ENCODE data around the gene HIGD2A.

Gene HIGD2A

DNA sequence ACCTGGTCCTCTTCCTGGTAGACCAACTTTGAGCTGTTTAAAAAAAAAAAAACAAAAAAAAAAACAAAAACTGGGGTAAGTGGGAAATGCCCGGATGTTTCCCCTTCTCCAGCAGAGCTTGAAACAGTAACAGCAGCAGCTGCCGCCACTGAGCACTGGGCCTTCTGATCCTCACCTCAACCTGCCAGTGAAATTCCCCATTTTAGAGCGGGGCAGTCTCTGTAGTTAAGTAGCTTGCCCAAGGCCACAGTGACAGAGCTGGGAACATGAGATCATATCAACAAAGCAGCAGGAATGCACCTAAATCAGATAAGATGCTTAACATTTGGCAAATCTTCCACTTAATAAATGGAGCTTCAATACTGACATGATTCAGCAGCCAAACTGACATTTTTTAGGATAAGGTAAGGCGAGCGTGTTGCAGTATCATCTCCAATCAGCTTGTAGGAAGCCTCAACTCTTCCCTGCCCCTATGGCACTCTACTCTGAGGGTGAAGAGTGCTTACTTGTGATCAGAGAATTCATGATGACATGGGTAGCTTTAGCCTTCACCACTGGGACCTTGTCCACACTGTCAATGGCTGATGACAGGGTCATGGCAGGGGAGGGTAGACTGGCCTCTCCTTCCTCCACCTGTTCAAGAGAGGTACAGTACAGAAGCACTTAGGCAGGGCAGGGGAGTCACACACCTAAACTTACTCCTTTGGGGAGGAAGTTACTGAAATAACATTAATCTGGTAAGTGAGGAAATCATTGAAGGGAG, 36.3 kb upstream of the HIGD2A start:
- H3K4me3 ChIP-seq (ENCODE audit: low read depth, low read length): no peak overlapping the region
- no peak for DNase-seq (ENCODE audit: low read depth)
- TF ChIP-seq, protein P1, sequence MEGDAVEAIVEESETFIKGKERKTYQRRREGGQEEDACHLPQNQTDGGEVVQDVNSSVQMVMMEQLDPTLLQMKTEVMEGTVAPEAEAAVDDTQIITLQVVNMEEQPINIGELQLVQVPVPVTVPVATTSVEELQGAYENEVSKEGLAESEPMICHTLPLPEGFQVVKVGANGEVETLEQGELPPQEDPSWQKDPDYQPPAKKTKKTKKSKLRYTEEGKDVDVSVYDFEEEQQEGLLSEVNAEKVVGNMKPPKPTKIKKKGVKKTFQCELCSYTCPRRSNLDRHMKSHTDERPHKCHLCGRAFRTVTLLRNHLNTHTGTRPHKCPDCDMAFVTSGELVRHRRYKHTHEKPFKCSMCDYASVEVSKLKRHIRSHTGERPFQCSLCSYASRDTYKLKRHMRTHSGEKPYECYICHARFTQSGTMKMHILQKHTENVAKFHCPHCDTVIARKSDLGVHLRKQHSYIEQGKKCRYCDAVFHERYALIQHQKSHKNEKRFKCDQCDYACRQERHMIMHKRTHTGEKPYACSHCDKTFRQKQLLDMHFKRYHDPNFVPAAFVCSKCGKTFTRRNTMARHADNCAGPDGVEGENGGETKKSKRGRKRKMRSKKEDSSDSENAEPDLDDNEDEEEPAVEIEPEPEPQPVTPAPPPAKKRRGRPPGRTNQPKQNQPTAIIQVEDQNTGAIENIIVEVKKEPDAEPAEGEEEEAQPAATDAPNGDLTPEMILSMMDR (IDR thresholded peaks at IDR 0.05; ENCODE audit: low read depth, low read length, missing control alignments): no peak

DNA sequence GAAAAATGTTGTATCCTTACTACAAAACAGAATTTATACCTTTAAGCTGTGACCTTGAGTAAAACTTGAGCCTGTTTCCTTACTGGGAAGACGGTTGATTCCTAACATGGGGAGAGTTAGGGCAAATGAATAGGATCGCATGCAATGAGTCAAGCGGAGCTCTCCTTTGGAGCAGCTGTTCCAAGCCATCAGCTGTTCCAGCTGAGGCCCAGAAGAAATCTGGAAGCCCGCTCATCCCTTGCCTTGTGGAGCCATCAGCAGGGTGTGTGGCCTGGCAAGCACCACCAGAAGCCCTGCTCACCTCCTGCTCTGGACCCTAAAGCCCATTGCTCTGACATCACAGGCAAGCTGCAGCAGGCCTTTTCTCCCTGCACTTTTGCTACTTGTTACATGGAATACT, 35.0 kb upstream of the HIGD2A start:
- H3K4me3 ChIP-seq (ENCODE audit: low read depth, low read length): no peak overlapping the region
- DNase-seq (ENCODE audit: low read depth): no peak
- TF ChIP-seq, protein P1 (IDR thresholded peaks at IDR 0.05; ENCODE audit: low read depth, low read length, missing control alignments): no peak

DNA sequence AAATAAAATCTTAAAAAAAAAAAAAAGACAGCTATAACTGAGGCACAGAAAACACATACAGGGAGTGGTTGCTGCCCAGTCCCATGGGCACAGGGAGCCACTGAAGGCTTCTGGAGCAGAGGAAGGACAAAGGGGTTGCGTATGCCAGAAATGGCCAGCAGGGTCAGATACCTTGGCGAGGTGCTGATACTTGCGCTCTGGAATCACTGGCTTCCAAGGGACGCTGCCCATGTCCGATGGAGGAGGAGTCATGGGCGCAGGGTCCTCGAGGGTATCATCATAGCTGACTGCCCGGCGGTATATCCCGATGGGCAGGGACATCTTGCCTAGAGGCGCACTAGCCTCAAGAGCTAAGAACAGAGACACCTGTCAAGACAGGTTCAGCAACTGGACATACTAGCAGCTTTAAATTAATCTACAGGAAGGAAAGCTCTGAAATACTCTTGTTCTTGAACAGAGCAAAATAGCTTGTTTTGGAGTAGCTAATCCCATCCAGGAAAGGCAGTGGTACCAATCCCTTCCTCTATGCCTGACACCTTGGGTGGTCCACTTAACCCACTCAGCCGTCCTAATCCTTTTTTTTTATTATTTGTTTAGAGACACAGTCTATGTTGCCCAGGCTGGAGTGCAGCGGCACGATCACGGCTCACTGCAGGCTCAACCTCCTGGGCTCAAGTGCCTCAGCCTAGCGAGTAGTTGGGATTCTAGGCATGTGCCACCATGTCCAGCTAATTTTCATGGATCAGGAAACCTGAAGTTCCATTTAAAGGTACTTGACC, 33.0 kb upstream of the HIGD2A start:
- TF ChIP-seq, protein P1 (IDR thresholded peaks at IDR 0.05; ENCODE audit: low read depth, low read length, missing control alignments): no peak
- H3K4me3 ChIP-seq (ENCODE audit: low read depth, low read length): no peak overlapping the region
- no peak for DNase-seq (ENCODE audit: low read depth)

DNA sequence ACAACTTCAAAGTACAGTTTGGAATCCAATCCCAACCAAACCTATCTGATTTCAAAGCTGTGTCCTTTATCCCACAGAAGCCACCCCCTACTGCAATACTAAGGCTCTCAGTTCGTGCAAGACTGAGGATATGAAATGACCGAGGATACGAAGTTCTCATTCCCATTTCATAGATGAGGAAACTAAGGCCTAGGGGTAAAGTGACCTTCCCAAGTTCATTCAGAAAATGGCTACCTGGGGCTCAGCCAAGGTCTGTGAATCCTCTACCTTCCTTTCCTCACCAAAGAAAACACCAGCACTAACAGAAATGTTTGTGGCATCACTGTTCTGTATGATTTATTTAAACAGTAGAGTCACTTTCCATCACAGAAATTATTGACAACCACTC, 32.4 kb upstream of the HIGD2A start:
- no peak for DNase-seq (ENCODE audit: low read depth)
- H3K4me3 ChIP-seq (ENCODE audit: low read depth, low read length): no peak overlapping the region
- TF ChIP-seq, protein P1 (IDR thresholded peaks at IDR 0.05; ENCODE audit: low read depth, low read length, missing control alignments): no peak

DNA sequence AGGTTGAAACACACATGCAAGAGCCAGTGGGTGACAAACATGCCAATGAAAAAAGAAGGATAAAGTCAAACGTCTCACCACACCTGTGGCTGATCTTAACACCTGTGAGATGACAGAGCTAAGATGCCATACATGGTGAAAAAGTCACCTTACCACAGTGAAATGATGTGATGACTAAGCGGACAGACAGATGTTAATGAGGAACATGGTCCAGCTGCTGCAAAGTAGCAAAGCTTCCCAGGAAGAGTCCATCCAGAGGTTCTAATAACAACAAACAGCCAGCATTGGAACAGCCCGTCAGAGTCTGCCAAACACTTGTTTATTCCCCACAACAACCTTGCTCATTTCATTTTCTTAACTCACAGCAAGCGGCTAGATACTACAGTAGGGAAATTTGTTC, 28.9 kb upstream of the HIGD2A start:
- DNase-seq (ENCODE audit: low read depth): no peak
- TF ChIP-seq, protein P1 (IDR thresholded peaks at IDR 0.05; ENCODE audit: low read depth, low read length, missing control alignments): no peak
- no peak overlapping the region for H3K4me3 ChIP-seq (ENCODE audit: low read depth, low read length)

DNA sequence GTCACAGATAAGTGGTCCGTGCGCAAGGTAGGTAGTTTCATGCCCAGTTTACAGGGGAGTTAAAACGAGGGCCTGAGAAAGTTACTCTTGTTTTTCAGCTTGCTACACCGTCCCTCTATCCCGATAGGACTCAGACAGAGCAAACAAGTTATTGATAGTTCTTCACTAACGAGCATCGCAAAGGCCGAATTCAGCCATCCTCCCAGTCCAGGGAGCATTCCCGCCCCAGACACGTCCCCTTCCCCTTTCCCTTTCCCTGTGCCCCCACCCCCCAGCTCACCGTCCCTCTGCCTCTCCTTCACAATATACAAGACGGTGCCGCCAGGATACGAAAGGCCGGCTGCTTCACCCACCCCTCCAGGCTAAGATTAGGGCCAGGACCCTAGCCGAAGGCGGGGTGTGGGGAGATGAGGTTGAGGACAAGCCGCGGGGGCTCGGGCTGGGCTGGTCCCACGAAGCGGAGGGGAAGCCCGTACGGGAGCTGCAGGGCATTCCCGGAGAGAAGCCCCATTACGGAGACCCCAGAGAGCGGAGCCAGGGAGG, 27.6 kb upstream of the HIGD2A start:
- no peak for DNase-seq (ENCODE audit: low read depth)
- peak overlapping the region; percentile 92 for H3K4me3 ChIP-seq (ENCODE audit: low read depth, low read length)

More for the DNA sequence above, 27.6 kb upstream of the HIGD2A start:
- TF ChIP-seq, protein P1 (IDR thresholded peaks at IDR 0.05; ENCODE audit: low read depth, low read length, missing control alignments): no peak
